H1 (cell line): ENCODE measurements around the gene SWT1. TPM values are rescaled to one million over a fixed set of nuclear protein-coding genes. Genes with fewer than 3 reads are reported as not detected.

Source experiments
- CTCF ChIA-PET: fragments of 300-600 bp; sonication (Branson Sonifier 250); formaldehyde crosslinking; loops from one replicate; lab custom pipeline; 2021; ENCODE audit not compliant: partially characterized antibody; lab: Charles Lee
- POLR2A ChIA-PET: fragments of 300-600 bp; sonication (Branson Sonifier 250); formaldehyde crosslinking; loops from one replicate; lab custom pipeline; 2021; ENCODE audit warnings: inconsistent platforms; ENCODE audit not compliant: partially characterized antibody; lab: Charles Lee
- DNase-seq, 2 experiments: peaks; one replicate each; pipeline versions ENCODE4 v3.0.0 to v3.0.0-alpha.2; 2010 to 2022; ENCODE audit warnings: low spot score in 2 of 2, low read depth in 1 of 2, mixed read lengths in 1 of 2
- FAIRE-seq: peaks from 2 replicates; lab custom pipeline; 2011; peaks lifted over from hg19 to GRCh38; lab: Jason Lieb, UNC
- H2AFZ ChIP-seq: 2 replicates; pipeline ENCODE4 v1.8.1; 2012; ENCODE audit warnings: low read length, inconsistent platforms
- H2AK5ac ChIP-seq: 2 replicates; pipeline ENCODE4 v1.6.1; 2013; ENCODE audit warnings: low read depth, low read length
- H2BK120ac ChIP-seq: replicated peaks from 2 replicates; pipeline ENCODE3; 2013; ENCODE audit warnings: low read depth, low read length, inconsistent platforms
- H2BK12ac ChIP-seq: 2 replicates; pipeline ENCODE4 v1.6.1; 2013; ENCODE audit warnings: low read depth, low read length
- H2BK15ac ChIP-seq: 2 replicates; pipeline ENCODE4 v1.6.1; 2013; ENCODE audit warnings: low read length
- H2BK20ac ChIP-seq: 2 replicates; pipeline ENCODE4 v1.6.1; 2013; ENCODE audit warnings: low read length
- H2BK5ac ChIP-seq: 2 replicates; pipeline ENCODE4 v1.6.1; 2013; ENCODE audit warnings: low read depth, low read length
- H3K14ac ChIP-seq: 2 replicates; pipeline ENCODE4 v1.6.1; 2013; ENCODE audit warnings: inconsistent platforms; ENCODE audit not compliant: insufficient read length
- H3K18ac ChIP-seq: 2 replicates; pipeline ENCODE4 v1.6.1; 2013; ENCODE audit warnings: low read length; ENCODE audit errors: extremely low read depth
- H3K23ac ChIP-seq: 2 replicates; pipeline ENCODE4 v1.6.1; 2013; ENCODE audit warnings: inconsistent platforms; ENCODE audit not compliant: insufficient read length
- H3K23me2 ChIP-seq: 2 replicates; pipeline ENCODE4 v1.6.1; 2013; ENCODE audit warnings: low read depth, low read length
- H3K27ac ChIP-seq: 2 replicates; pipeline ENCODE4 v1.6.1; 2011; ENCODE audit warnings: low read depth, low read length, inconsistent platforms
- H3K27me3 ChIP-seq, 4 experiments: replicated peaks in 1 of 4; 1 replicate in 1 of 4; 2 replicates in 3 of 4; pipeline versions ENCODE4 v1.6.1 to v1.8.1; 2011 to 2013; ENCODE audit warnings: low read length in 3 of 4, mild to moderate bottlenecking in 3 of 4, inconsistent platforms in 2 of 4, mixed read lengths in 2 of 4, moderate library complexity in 1 of 4; ENCODE audit not compliant: control insufficient read depth in 3 of 4, insufficient read depth in 3 of 4; ENCODE audit errors: extremely low read depth in 1 of 4
- H3K36me3 ChIP-seq, 4 experiments: 2 replicates each; pipeline versions ENCODE4 v1.6.1 to v1.8.1; 2011 to 2013; ENCODE audit warnings: mild to moderate bottlenecking in 4 of 4, low read length in 3 of 4, moderate library complexity in 2 of 4, control low read depth in 1 of 4, inconsistent platforms in 1 of 4; ENCODE audit not compliant: insufficient read depth in 4 of 4, control insufficient read depth in 2 of 4
- H3K4ac ChIP-seq: replicated peaks from 2 replicates; pipeline ENCODE3; 2013; ENCODE audit warnings: low read length, low read depth, mixed read lengths, inconsistent platforms; ENCODE audit not compliant: insufficient read length
- H3K4me1 ChIP-seq, 4 experiments: replicated peaks in 1 of 4; 1 replicate in 1 of 4; 2 replicates in 3 of 4; pipeline versions ENCODE4 v1.6.1 to v1.8.1; 2011 to 2013; ENCODE audit warnings: low read length in 3 of 4, inconsistent platforms in 2 of 4, mixed read lengths in 1 of 4; ENCODE audit not compliant: insufficient read depth in 4 of 4, control insufficient read depth in 3 of 4
- H3K4me2 ChIP-seq, 2 experiments: 2 replicates each; pipeline versions ENCODE4 v1.6.1 to v1.8.1; 2011 to 2013; ENCODE audit warnings: low read depth in 2 of 2, low read length in 2 of 2, control low read depth in 1 of 2, inconsistent platforms in 1 of 2, mild to moderate bottlenecking in 1 of 2; ENCODE audit not compliant: insufficient read depth in 1 of 2
- H3K4me3 ChIP-seq, 4 experiments: fragments of 200-600, 300-600 bp in 1 of 4; sonication (generic), shearing (Covaris generic), sonication (Bioruptor Twin) in 1 of 4; 2 replicates each; pipeline versions ENCODE4 v1.5.1 to v1.8.1; 2011 to 2016; ENCODE audit warnings: low read length in 4 of 4, low read depth in 3 of 4, control low read depth in 2 of 4, inconsistent platforms in 2 of 4, mild to moderate bottlenecking in 2 of 4, mixed read lengths in 1 of 4, moderate library complexity in 1 of 4; ENCODE audit not compliant: insufficient read depth in 2 of 4; ENCODE audit errors: extremely low read depth in 1 of 4
- H3K56ac ChIP-seq: replicated peaks from 2 replicates; pipeline ENCODE3; 2013; ENCODE audit warnings: low read depth, mild to moderate bottlenecking, mixed read lengths, low read length, inconsistent platforms; ENCODE audit not compliant: insufficient read length
- H3K79me1 ChIP-seq: 2 replicates; pipeline ENCODE4 v1.6.1; 2013; ENCODE audit warnings: low read depth, low read length, control low read depth
- H3K79me2 ChIP-seq, 2 experiments: 2 replicates each; pipeline versions ENCODE4 v1.6.1 to v1.8.1; 2012 to 2013; ENCODE audit warnings: low read length in 2 of 2, mild to moderate bottlenecking in 2 of 2, inconsistent platforms in 1 of 2; ENCODE audit not compliant: insufficient read depth in 2 of 2, control insufficient read depth in 1 of 2
- H3K9ac ChIP-seq, 4 experiments: replicated peaks in 1 of 4; 1 replicate in 1 of 4; 2 replicates in 3 of 4; pipeline versions ENCODE4 v1.6.1 to v1.8.1; 2011 to 2013; ENCODE audit warnings: low read depth in 3 of 4, low read length in 3 of 4, control low read depth in 2 of 4, mild to moderate bottlenecking in 2 of 4, moderate library complexity in 2 of 4, inconsistent platforms in 1 of 4; ENCODE audit errors: extremely low read depth in 1 of 4
- H3K9me3 ChIP-seq, 2 experiments: 2 replicates each; pipeline versions ENCODE4 v1.6.1 to v1.8.1; 2012 to 2013; ENCODE audit warnings: mild to moderate bottlenecking in 2 of 2, moderate library complexity in 2 of 2, control low read depth in 1 of 2, inconsistent platforms in 1 of 2, low read depth in 1 of 2, low read length in 1 of 2, mixed read lengths in 1 of 2; ENCODE audit not compliant: insufficient read depth in 2 of 2
- H4K20me1 ChIP-seq, 2 experiments: replicated peaks in 1 of 2; 2 replicates each; pipeline versions ENCODE3 to v1.8.1; 2011 to 2013; ENCODE audit warnings: inconsistent platforms in 2 of 2, low read length in 2 of 2, mild to moderate bottlenecking in 1 of 2; ENCODE audit not compliant: insufficient read depth in 2 of 2, control insufficient read depth in 1 of 2
- H4K5ac ChIP-seq: 2 replicates; pipeline ENCODE4 v1.6.1; 2013; ENCODE audit warnings: low read length, low read depth, mixed read lengths, inconsistent platforms; ENCODE audit not compliant: insufficient read length
- H4K8ac ChIP-seq: 2 replicates; pipeline ENCODE4 v1.8.0; 2013; ENCODE audit warnings: mild to moderate bottlenecking, moderate library complexity, low read length, inconsistent platforms; ENCODE audit not compliant: insufficient read depth; ENCODE audit errors: extremely low read depth
- H4K91ac ChIP-seq: replicated peaks from 2 replicates; pipeline ENCODE3; 2013; ENCODE audit warnings: low read length, mixed read lengths, inconsistent platforms; ENCODE audit not compliant: insufficient read length
- BRCA1 ChIP-seq: IDR thresholded peaks from 2 replicates; pipeline ENCODE4 v1.6.1; 2012; ENCODE audit warnings: low read depth, low read length, improper control_type of control experiment
- CHD2 ChIP-seq: IDR thresholded peaks from 2 replicates; pipeline ENCODE4 v1.6.1; 2012; ENCODE audit warnings: low read length, improper control_type of control experiment
- CTBP2 ChIP-seq: IDR thresholded peaks from 2 replicates; pipeline ENCODE4 v1.7.0; 2011; ENCODE audit warnings: borderline replicate concordance, mild to moderate bottlenecking, moderate library complexity, mixed read lengths, low read length; ENCODE audit not compliant: insufficient read depth, insufficient read length
- GABPA ChIP-seq: IDR thresholded peaks from 2 replicates; pipeline ENCODE4 v1.6.1; 2011; ENCODE audit warnings: mild to moderate bottlenecking, low read length, moderate library complexity, borderline replicate concordance; ENCODE audit not compliant: insufficient read depth
- GTF2F1 ChIP-seq: IDR thresholded peaks from 2 replicates; pipeline ENCODE4 v1.6.1; 2012; ENCODE audit warnings: low read depth, low read length, improper control_type of control experiment, borderline replicate concordance
- HDAC6 ChIP-seq: IDR thresholded peaks from one replicate; pipeline ENCODE4 v1.7.1; 2012; ENCODE audit warnings: low read depth, mild to moderate bottlenecking, inconsistent platforms, low read length, moderate library complexity
- KDM1A ChIP-seq: fragments of 200-600, 300-600 bp; sonication (generic); IDR thresholded peaks from 2 replicates; pipeline ENCODE4 v1.7.1; 2016; ENCODE audit warnings: mild to moderate bottlenecking, low read length, borderline replicate concordance
- KDM5A ChIP-seq: fragments of 200-600 bp; IDR thresholded peaks from 2 replicates; pipeline ENCODE4 v1.7.1; 2012; ENCODE audit warnings: mild to moderate bottlenecking, low read length, inconsistent platforms, mixed read lengths
- MAFK ChIP-seq: IDR thresholded peaks from 2 replicates; pipeline ENCODE4 v1.6.1; 2012; ENCODE audit warnings: low read depth, mild to moderate bottlenecking, improper control_type of control experiment, low read length
- POLR2AphosphoS5 ChIP-seq: IDR thresholded peaks from 2 replicates; pipeline ENCODE4 v1.6.1; 2011; ENCODE audit warnings: low read depth, low read length
- RXRA ChIP-seq: IDR thresholded peaks from 2 replicates; pipeline ENCODE4 v1.6.1; 2011; ENCODE audit warnings: low read depth, mild to moderate bottlenecking, low read length, moderate library complexity; ENCODE audit not compliant: insufficient read depth
- SRF ChIP-seq: IDR thresholded peaks from 2 replicates; pipeline ENCODE4 v1.6.1; 2011; ENCODE audit warnings: mild to moderate bottlenecking, low read depth, low read length, moderate library complexity
- SUZ12 ChIP-seq: fragments of 200-600 bp; sonication (generic); IDR thresholded peaks from 2 replicates; pipeline ENCODE4 v1.6.1; 2012; ENCODE audit warnings: mild to moderate bottlenecking, inconsistent platforms, low read length, moderate library complexity, mixed read lengths
- TAF1 ChIP-seq: IDR thresholded peaks from 2 replicates; pipeline ENCODE4 v1.6.1; 2011; ENCODE audit warnings: mild to moderate bottlenecking, low read depth, low read length
- TAF7 ChIP-seq: optimal IDR thresholded peaks from 2 replicates; pipeline ENCODE3; 2011; ENCODE audit warnings: low read depth, mild to moderate bottlenecking, inconsistent platforms, low read length, moderate library complexity, borderline replicate concordance
- ZNF274 ChIP-seq: IDR thresholded peaks from 2 replicates; pipeline ENCODE4 v1.7.0; 2012; ENCODE audit warnings: low read length, borderline replicate concordance; ENCODE audit errors: extremely low read depth
- WGBS, 2 experiments: shearing (Covaris generic) in 1 of 2; methylation state at CpG; one replicate each; pipeline versions ENCODE4 v1.1.6 to v1.1.7; 2013 to 2015; ENCODE audit warnings: low lambda C conversion rate in 2 of 2, mixed read lengths in 2 of 2, inconsistent platforms in 1 of 2, low coverage in 1 of 2, missing lambda C conversion rate in 1 of 2; ENCODE audit not compliant: insufficient replicate concordance in 2 of 2, insufficient coverage in 1 of 2, insufficient read length in 1 of 2; ENCODE audit errors: extremely low coverage in 1 of 2, missing lambda C conversion rate in 1 of 2; 5-methylcytosine and 5-hydroxymethylcytosine counted together
- polyA plus RNA-seq, 7 experiments: library from polyadenylated mRNA; depleted of rRNA in 3 of 7; stranded (reverse) in 5 of 7; unstranded in 2 of 7; fragments of >200 nt in 5 of 7; fragments of 200-250 nt in 2 of 7; gene quantifications; 1 replicate in 5 of 7; 2 replicates in 1 of 7; 4 replicates in 1 of 7; pipeline versions ENCODE4 v1.2.1 to v1.2.3, GENCODE V29; 2011 to 2013; ENCODE audit warnings: missing spikeins in 2 of 7, mixed read lengths in 2 of 7
- total RNA-seq: library from RNA; stranded (reverse); fragmentation: NEBNext Ultra II Directional; extraction: Animal tissue kit (Norgen Biotek cat#: 25700); gene quantifications from 2 replicates; pipeline ENCODE4 v1.2.1, GENCODE V29; 2021

Gene SWT1
- total and polyA plus RNA-seq, 2 of the 8 experiments (the other 6 are each of a cell fraction or from before 2014, with no cell fraction given): 1.4 to 6.2 TPM

DNA sequence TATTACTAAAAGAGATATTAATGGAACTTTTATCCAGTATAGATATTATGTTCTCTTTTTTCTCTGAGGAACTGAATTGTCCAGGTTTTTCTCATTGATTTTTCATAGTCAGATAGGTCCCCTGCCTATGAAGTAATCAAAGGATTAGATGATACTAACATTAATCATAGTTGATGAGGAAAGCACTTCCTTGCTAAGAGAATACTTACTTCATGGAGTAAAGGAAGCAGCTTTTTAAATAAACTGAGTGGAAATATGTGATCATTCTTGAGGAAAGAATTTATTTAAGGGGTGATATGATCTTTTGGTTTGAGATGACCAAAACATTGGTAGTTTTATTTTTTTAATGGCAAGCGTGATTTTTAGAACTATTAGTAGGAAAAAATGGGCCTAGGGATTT is 58.9 kb downstream of the SWT1 start:
- Histone ChIP-seq H3K14ac (no peak overlapping the region), H3K27me3 (no peaks in the 10 kb centered on the region), H2BK12ac (no peak overlapping the region), H3K18ac (no peak overlapping the region), H2BK15ac (no peak overlapping the region), H4K91ac (no peak overlapping the region), H3K23me2 (no peaks in the 10 kb centered on the region), H2BK120ac (no peak overlapping the region), H3K23ac (no peak overlapping the region), H3K4me2 (no peak overlapping the region), H4K5ac (no peak overlapping the region), H3K27ac (no peak overlapping the region), H3K4ac (no peak overlapping the region), H2BK5ac (no peak overlapping the region), H4K8ac (no peak overlapping the region), H3K4me3 (no peak overlapping the region), H3K36me3 (no peaks in the 10 kb centered on the region), H3K79me1 (no peaks in the 10 kb centered on the region), H2BK20ac (no peak overlapping the region), H4K20me1 (no peaks in the 10 kb centered on the region), H3K9me3 (no peaks in the 10 kb centered on the region), H2AK5ac (no peak overlapping the region), H3K4me1 (no peaks in the 10 kb centered on the region), H3K79me2 (no peaks in the 10 kb centered on the region), H2AFZ (no peak overlapping the region), H3K56ac (no peak overlapping the region), H3K9ac (no peak overlapping the region)
- WGBS, 2 experiments: 88% methylated on average over 1 of the region's 1 CpG; no CpG with 5 or more reads in 1 of the 2 experiments
- DNase-seq: no peak
- CTCF ChIA-PET: interaction anchor here (0.6 kb wide), 1 partner anchor 74 kb away, joined by 3 read pairs; no protein-coding TSS in a partner anchor
- no peak for FAIRE-seq
- TF ChIP-seq BRCA1: no peak
- no peak for TF ChIP-seq KDM5A
- no peak for TF ChIP-seq MAFK
- TF ChIP-seq KDM1A: no peak
- no peak for TF ChIP-seq CHD2
- no peak for TF ChIP-seq HDAC6
- TF ChIP-seq POLR2AphosphoS5: no peak
- TF ChIP-seq SRF: no peak
- TF ChIP-seq TAF1: no peak
- TF ChIP-seq SUZ12: no peak
- no peak for TF ChIP-seq ZNF274
- no peak for TF ChIP-seq GTF2F1
- no peak for TF ChIP-seq CTBP2
- no peak for TF ChIP-seq GABPA
- TF ChIP-seq RXRA: no peak
- TF ChIP-seq TAF7: no peak
- POLR2A ChIA-PET: no interaction called here
